Stimulated activated CD4-positive, alpha-beta T cell treated with anti-CD3 and anti-CD28 coated beads, Interleukin-4, amount 100 ng/mL, for 1 hour (primary cell): Measurements from ENCODE around the gene PCDH17.

Source experiments
- DNase-seq: peaks from one replicate; pipeline ENCODE4 v3.0.0-alpha.2; 2020

The PCDH17 gene

GRCh38 chr13:57740719-57741118 lies 109.2 kb downstream of the PCDH17 start:
- no peak for DNase-seq

DNA sequence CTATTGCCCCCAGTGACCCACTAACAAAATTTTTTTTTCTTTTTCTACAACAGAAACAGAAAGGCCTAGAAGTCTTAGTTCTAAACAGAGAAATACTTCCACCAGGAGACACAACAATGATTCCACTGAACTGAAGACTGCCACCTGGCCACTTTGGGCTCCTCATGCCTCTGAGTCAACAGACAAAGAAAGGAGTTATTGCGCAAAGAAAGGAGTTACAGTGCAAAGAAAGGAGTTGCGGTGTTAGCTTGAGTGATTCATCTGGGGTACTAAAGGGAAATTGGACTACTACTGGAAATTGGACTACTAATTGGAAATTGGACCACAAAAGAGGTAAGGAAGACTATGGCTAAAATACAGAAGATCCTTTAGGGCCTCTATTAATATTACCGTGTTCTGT lies 116.6 kb downstream of the PCDH17 start:
- DNase-seq: no peak

DNA sequence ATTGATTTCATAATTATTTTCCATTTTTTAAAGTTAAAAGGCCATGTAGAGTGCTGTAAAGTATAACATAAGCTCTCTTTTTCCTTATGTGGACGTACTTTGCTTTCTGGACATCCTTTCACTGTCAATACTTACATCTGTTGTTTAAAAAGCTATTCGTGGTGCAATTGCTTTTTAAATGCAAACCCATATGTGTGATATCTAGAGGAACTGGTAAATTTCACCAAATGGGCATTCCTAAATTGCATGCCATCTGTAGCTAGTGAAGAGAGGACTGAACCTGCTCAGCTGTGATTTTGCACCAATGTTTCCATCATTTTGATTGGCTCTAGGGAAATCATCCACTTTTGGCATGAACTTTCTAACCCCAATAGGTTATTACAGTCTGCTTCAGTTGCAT lies 129.4 kb downstream of the PCDH17 start:
- no peak for DNase-seq

DNA sequence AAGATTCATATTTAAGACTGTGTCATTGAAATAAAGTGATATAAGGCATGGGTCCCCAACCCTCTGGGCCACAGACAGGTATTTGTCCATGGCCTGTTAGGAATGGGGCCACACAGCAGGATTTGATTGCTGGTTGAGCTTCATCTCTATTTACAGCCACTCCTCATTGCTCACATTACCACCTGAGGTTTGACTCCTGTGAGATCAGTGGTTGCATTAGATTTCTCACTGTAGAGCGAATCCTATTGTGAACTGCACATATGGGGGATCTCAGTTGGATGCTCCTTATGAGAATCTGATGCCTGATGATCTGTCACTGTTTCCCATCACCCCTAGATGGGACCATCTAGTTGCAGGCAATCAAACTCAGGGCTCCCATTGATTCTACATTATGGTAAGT lies 132.1 kb downstream of the PCDH17 start:
- DNase-seq: no peak
